GM20000 (cell line): ENCODE results near the gene KCNB1.
A peak's percentile ranks its signal among the peaks of the same experiment; 100 is the strongest.

Experiments used
- DNase-seq: peaks from one replicate; pipeline ENCODE4 v3.0.0; 2012; ENCODE audit warnings: low spot score
- CTCF ChIP-seq: IDR thresholded peaks from 2 replicates; pipeline ENCODE4 v1.5.1; 2012; ENCODE audit warnings: mild to moderate bottlenecking, control low read depth; ENCODE audit errors: extremely low read depth, missing control alignments

Gene KCNB1

GRCh38 chr20:49328790-49329189, 153.7 kb downstream of the KCNB1 start:
- no peak for DNase-seq
- TF ChIP-seq CTCF: no peak

- no peak for TF ChIP-seq CTCF
- DNase-seq: no peak
These were observed 156.4 kb downstream of the KCNB1 start for GRCh38 chr20:49326026-49326425.

GRCh38 chr20:49324306-49324705, 158.2 kb downstream of the KCNB1 start:
- no peak for TF ChIP-seq CTCF
- DNase-seq: no peak

GRCh38 chr20:49323622-49324238, 158.7 kb downstream of the KCNB1 start:
- DNase-seq: peak; percentile 50

GRCh38 chr20:49320460-49320859, 162.0 kb downstream of the KCNB1 start:
- no peak for TF ChIP-seq CTCF
- no peak for DNase-seq

More at GRCh38 chr20:49323622-49324238, 158.7 kb downstream of the KCNB1 start:
- TF ChIP-seq CTCF: peak; percentile 4

GRCh38 chr20:49319208-49319809, 163.2 kb downstream of the KCNB1 start:
- no peak for DNase-seq
- TF ChIP-seq CTCF: no peak

GRCh38 chr20:49318430-49319207, 163.8 kb downstream of the KCNB1 start:
- no peak for DNase-seq
- TF ChIP-seq CTCF: no peak
